Bronchus fibroblast of lung (primary cell): ENCODE measurements around the gene SLC6A1. TPM values are rescaled to one million over a fixed set of nuclear protein-coding genes. Genes with fewer than 3 reads are reported as not detected.

Source experiments
- total RNA-seq: library from RNA; depleted of rRNA; stranded (reverse); fragments of >200 nt; gene quantifications from 2 replicates; pipeline ENCODE4 v1.2.3, GENCODE V29; 2015

The SLC6A1 gene
- not detected in 2 replicates for total RNA-seq

GRCh38 chr3:10992017-10992942 is at the start of gene SLC6A1:
TSS of gene SLC6A1 (plus strand) at chr3:10992748. CDS start at chr3:11017212, 24,464 bp downstream.

Other genes with a start within 250 kb of the SLC6A1 start
- not detected in 2 replicates for gene SLC6A11, start 176.5 kb upstream of the SLC6A1 start, total RNA-seq
- gene HRH1, start 161.7 kb downstream of the SLC6A1 start, total RNA-seq: 4.9 and 5.4 TPM in 2 replicates